Stimulated activated CD8-positive, alpha-beta memory T cell treated with anti-CD3 and anti-CD28 coated beads, Interleukin-2, amount 100 ng/mL, for 1 hour (primary cell): Measurements from ENCODE around the gene SSBP4.
"Not testable (repeated sequence)": the region's sequence is repeated elsewhere in the genome, so short reads cannot be mapped to it uniquely, and the experiment has no call there.

Source experiments
- DNase-seq, 2 donors: peaks; one replicate each; pipeline ENCODE4 v3.0.0-alpha.2; 2020; ENCODE audit warnings: low read depth in 2 of 2

SSBP4 gene

DNA sequence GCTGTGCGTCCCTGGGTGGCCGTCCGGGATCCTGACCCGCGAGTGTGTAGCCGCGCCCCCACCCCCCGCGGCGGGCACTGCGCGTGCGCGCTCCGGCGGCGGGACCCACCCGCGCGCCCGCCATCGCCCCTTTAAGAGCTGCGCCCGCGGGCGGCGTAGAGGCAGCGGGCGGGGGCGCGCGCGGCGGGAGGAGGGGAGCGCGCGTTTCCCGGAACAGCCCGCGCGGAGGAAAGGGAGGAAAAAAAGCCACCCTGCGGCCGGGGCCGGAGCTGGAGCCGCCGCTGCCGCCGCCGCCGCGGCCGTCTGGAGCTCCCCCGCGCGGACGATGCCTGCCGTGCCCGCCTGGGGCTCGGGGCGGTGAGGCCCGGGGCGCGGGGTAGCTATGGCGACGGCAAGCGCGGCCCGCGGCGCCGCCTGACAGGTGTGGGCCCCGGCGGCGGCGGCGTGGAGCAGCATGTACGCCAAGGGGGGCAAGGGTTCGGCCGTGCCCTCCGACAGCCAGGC lies at the start of gene SSBP4:
SSBP4 (plus strand) TSS at position 204 of the 504 bp plus-strand sequence; CDS start at position 455, 251 bp downstream.
- peak in 1 of 2 donors; percentile 38 for DNase-seq

DNA sequence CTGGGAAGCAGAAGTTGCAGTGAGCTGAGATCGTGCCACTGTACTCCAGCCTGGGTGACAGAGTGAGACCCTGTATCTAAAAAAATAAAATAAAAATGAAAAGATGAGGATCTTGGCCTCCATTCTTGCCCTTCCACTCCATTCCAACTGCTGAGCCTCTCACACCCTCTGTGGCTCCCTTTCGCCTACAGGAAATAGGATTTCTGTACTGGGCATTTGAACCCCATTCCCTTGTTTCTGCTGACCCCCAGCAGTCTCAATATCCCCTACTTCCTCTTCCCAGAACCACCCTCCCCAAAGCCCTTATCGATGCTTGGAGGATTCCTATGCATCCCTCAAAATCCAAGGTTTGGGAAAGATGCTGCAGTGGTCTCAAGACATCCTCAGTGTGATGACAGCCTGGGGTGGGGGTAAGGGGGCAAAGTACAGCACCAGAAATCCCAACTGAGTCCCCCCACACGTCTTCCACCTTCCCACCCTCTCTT lies 45.7 kb upstream of the SSBP4 start:
- no peak for DNase-seq

DNA sequence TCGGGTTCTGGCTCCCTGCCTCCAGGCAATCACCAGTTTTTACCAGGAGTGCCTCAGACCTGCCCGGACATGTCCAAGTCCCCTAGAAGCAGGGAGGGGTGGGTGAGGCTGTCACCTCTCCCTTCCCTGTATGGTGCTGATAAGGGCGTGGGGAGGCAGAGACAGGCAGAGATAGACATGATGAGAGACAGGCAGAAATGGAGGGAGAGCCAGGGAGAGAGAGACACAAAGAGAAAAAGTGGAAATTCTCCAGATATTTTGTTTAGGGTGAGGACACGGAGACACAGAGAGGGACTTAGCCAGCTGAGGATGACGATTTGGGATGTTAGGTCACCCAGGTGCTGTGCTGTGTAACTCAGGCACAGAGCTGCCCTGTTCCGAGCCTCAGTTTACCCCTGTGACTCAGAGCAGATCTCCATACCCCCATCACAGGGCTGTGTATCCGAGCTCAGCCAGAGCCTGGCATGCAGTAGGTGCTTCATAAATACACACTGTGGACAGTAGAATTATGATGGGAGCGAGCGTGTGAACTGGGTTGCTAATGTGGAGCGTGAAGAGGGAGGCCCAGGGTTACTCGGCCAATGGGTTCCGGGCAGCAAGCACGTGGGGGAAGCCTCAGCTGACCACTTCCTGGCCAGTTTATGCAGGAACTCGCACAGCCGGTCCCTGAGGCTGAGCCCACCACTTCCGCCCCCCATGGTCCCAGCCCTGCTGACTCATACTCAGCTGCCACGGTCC lies 45.1 kb upstream of the SSBP4 start:
- DNase-seq, result peak; percentile 24 to 48

DNA sequence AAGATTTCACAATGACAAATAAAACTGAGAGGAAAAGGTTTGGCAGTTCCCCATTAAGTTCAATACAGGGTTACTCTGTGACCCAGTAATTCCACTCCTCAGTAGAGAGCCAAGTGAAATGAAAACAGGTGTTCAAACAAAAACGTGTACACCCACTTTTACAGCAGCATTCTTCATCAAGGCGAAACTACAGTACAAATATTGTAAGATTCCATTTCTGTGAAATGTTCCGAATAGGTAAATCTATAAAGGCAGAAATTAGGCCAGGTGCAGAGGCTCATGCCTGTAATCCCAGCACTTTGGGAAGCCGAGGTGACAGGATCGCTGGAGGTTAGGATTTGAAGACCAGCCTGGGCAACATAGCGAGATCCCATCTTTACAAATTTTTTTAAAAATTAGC lies 42.2 kb upstream of the SSBP4 start:
- no peak for DNase-seq

DNA sequence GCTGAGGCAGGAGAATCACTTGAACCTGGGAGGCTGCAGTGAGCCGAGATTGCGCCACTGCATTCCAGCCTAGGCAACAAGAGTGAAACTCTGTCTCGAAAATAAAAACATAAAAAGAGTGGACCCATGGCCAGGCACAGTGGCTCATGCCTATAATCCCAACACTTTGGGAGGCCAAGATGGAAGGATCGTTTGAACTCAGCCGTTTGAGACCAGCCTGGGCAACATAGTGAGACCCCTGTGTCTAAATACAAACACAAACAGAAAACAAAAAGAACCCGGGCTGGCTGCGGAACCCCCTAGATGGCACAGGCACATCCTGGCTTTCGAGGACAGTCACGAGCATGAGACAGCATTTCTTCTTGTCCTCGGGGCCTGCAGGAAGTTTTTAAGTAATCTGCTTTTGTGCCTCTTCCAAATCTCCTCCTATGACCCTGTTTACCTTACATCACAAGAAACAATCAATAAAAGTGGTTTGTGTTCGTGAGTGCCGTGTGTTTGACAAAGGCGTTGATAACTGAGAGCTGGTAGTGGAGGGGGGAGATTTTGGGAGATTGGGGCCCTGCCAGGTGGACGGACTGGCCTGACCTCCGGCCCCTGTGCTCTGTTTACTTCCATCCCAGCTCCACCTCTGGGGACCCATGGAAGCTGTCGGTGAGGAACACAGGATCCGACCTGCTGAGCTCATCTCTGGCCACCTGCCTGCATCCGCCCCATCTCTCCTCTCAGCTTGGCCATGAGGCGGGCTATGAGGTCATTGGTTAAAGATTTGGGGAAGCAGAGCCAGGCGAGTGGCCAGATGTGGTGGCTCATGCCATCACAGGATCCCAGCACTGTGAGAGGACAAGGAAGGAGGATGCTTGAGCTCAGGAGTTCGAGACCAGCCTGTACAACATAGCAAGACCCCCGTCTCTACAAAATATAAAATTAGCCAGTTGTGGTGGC lies 39.1 kb upstream of the SSBP4 start:
- no peak for DNase-seq

DNA sequence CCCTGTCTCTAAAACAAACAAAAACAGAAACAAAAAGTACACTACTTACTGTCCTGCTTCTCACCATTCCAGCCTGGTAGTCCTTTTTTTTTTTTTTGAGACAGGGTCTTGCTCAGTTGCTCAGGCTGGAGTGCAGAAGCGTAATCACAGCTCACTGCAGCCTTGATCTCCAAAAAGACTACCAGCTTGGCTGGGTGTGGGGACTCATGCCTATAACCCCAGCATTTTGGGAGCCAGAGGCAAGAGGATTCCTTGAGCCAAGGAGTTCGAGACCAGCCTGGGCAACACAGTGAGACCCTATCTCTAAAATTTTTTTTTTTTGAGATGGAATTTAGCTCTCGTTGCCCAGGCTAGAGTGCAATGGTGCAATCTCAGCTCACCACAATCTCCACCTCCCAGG lies 38.4 kb upstream of the SSBP4 start:
- DNase-seq, result no peak

DNA sequence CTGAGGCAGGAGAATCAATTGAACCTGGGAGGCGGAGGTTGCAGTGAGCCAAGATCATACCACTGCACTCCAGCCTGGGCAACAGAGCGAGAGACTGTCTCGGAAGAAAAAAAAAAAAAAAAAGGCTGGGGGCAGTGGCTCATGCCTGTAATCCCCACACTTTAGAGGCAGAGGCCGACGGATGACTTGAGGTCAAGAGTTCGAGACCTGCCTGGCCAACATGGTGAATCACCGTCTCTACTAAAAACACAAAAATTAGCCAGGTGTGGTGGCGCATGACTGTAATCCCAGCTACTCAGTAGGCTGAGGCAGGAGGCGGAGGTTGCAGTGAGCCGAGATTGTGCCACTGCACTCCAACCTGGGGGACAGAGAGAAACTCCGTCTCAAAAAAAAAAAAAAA lies 35.6 kb upstream of the SSBP4 start:
- not testable (repeated sequence) for DNase-seq

DNA sequence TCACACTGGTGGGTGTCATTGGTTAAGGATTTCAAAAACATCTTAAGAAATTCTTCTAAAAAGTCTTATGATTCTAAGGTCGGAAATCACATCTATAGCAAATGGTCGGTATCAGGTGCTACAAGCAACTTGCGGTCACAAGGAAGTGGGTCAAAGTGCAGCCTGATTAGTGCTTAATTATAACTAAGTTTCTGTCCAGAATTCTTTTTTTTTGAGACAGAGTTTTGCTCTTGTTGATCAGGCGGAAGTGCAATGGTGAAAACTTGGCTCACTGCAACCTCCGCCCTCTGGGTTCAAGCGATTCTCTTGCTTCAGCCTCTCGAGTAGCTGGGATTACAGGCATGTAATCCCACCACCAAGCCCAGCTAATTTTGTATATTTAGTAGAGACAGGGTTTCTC lies 34.4 kb upstream of the SSBP4 start:
- DNase-seq, result no peak

DNA sequence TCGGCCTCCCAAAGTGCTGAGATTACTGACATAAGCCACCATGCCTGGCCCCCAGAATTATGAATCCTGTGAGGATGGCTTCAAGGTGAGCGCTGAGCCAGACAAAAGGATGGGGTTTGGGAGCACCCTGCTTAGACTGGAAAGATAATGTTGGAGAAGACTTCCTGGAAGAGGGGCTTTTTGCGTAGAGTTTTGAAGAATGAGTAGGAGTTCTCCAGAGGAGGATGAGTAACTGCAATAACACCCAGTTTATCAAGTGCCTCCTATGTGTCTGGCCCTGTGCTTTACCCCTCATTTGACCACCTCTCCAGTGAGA lies 33.9 kb upstream of the SSBP4 start:
- DNase-seq, result no peak

DNA sequence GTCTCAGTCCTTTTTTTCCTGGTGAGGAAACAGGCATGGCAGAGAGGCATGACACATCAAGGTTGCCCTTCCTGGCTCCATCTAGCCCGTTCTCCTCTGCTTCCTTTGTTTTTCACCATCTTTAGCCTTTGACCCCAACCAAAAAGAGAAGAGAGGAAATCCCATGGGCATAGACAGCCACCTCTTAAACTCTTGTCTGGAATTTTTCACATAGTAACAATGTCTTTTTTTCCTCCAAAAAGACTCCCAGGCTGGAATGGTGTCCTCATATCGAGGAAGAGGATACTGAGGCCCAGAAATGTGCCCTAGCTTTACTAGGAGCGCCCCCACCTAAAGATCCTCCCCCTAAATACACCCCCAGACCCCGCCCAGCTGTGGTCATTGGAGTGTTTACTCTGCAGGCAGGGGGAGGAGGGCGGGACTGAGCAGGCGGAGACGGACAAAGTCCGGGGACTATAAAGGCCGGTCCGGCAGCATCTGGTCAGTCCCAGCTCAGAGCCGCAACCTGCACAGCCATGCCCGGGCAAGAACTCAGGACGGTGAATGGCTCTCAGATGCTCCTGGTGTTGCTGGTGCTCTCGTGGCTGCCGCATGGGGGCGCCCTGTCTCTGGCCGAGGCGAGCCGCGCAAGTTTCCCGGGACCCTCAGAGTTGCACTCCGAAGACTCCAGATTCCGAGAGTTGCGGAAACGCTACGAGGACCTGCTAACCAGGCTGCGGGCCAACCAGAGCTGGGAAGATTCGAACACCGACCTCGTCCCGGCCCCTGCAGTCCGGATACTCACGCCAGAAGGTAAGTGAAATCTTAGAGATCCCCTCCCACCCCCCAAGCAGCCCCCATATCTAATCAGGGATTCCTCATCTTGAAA lies 33.3 kb upstream of the SSBP4 start, which contains the start of gene GDF15:
GDF15 (plus strand) TSS at position 484 of the 868 bp plus-strand sequence; CDS start at position 516, 32 bp downstream.
- DNase-seq, result no peak

DNA sequence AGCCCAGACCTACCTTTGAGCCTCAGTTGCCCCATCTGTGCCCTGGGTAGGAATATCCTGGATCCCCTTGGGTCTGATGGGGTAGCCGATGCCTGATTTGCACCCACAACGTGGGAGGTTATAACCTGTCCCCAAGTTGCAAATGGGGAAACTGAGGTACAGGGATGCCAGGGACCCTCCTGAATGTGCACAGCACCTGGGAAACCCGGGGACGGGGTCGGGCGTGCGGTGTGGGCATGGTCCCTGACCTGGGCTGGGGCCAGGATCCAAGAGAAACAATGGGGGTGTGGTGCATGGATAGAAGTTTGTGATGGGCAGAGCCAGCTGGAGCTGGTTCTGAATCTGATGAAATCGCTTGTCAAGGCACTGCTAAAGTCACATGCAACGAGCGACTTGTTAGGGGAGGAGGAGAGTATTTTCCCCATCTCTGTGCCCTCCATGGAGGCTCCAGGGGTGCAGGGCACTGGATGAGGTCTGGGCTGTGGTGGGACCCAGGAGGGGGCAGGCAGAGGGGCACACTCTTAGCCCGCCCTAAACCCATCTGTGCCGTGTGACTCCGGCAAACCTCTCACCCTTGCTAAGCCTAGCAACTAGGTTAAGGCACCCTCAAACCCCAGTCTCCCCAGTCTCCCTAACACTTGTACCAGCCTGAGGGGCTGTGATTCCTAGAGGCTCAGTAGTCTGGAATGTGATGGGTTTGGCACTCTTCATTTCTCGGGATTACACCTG lies 32.5 kb upstream of the SSBP4 start:
- DNase-seq, result no peak

DNA sequence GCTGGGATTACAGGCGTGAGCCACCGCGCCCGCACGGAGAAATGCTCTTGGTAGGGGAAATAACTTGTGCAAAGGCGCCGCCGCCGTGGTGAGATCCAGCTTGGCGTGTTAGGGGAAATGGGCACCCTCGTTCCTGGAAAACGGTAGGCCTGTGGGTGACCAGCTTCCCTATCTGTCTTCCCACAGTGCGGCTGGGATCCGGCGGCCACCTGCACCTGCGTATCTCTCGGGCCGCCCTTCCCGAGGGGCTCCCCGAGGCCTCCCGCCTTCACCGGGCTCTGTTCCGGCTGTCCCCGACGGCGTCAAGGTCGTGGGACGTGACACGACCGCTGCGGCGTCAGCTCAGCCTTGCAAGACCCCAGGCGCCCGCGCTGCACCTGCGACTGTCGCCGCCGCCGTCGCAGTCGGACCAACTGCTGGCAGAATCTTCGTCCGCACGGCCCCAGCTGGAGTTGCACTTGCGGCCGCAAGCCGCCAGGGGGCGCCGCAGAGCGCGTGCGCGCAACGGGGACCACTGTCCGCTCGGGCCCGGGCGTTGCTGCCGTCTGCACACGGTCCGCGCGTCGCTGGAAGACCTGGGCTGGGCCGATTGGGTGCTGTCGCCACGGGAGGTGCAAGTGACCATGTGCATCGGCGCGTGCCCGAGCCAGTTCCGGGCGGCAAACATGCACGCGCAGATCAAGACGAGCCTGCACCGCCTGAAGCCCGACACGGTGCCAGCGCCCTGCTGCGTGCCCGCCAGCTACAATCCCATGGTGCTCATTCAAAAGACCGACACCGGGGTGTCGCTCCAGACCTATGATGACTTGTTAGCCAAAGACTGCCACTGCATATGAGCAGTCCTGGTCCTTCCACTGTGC lies 30.9 kb upstream of the SSBP4 start:
- peak; percentile 57 to 61 for DNase-seq

DNA sequence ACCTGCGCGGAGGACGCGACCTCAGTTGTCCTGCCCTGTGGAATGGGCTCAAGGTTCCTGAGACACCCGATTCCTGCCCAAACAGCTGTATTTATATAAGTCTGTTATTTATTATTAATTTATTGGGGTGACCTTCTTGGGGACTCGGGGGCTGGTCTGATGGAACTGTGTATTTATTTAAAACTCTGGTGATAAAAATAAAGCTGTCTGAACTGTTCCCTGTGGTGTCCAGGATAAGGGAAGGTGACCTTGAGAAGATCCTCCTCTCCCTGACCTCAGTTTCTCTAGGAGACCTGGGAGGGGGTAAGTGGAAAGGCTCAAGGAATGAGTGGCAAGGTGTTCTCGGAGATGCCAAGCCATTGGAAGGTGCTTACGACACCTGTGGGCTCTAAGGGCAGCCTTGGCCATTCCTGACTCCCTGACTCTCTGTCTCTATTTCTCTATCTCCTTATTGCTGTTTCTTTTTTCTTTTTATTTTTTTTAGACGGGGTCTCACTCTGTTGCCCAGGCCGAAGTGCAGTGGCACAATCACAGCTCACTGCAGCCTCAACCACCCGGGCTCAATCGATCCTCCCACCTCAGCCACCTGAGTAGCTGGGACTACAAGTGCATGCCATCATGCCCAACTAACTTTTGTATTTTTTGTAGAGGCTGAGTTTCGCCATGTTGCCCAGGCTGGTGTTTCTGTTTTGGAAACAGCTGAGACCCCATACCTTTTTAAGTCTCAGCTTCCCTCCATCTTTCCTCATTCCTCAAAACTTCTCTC lies 30.1 kb upstream of the SSBP4 start:
- no peak for DNase-seq

DNA sequence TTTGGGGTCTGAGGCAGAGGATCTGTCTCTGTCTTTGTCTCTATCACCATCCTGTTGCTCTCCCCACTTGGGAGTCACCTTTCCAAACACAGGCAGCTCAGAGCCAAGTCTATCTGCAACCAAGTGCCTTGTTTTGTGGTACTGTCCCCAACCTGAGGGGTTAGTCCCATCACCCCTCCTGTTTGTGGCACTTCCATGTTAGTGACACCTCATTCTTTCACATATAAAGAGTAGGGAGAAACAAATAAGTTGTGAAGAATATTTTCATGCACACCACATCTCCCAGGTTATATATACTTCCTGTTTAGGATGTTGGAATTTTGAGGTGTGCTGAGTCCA lies 29.5 kb upstream of the SSBP4 start:
- DNase-seq, result no peak

DNA sequence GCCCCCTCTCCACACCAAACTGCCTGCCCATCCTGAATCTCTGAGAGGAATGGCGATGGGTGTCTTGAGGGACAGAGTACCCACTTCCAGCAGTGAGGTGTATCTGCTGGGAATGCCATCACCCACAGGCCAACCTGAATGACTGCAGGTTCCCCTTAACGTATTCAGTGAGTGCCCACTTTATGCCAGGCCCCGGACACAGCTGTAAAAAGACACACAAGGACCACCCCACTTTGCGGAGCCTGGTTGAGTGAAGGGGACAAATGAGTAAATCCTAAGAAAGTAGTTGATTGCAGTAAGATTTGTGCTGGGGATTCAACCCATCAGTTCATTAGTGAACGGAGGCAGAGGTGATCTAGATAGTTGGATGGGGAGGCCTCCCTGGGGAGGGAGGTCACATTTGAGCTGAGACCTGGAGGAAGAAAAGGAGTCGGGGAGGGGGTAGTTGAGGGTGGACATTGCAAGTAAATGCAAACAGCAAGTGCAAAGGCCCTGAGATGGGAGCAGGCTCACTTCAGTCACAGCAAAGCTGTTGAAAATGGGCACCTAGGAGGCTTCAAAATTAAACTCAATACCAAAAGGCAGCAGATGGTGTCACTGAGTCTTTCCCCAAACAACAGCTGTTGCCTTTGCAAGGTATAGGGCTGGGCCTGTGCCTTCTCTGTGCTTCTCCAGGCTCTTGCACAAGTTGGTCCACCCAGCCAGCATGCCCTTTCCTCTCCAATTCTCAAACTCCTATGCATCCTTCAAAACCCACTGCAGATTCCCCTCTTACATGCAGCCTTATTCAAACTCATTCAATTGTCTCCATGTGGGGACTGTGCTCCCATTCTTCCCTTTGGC lies 28.9 kb upstream of the SSBP4 start:
- DNase-seq, result no peak

DNA sequence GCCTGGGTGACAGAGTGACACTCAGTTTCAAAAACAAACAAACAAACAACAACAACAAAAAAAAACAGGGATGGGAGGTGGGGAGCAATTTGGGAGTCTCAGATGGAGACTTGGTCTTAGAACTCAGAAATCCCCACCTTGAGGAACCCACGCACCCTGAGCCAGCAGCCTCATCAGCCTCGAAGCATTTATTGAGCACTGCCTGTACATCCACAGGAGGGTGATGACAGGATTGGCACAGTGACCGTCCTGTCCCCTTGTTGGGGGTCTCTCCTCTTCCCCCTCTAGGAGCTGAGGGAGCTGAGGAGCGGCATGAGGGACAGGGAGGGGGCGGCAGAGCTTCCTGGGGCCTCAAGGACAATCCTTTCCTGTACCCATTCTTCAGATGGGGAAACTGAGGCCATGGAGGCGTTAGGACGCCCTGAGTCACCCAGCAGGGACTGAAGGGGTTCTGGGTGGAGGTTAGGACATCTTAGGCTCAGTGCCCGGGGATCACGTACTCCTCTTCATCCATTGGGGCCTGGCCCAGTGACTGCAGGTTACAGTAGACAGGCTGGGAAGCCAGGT lies 27.6 kb upstream of the SSBP4 start:
- DNase-seq, result no peak

DNA sequence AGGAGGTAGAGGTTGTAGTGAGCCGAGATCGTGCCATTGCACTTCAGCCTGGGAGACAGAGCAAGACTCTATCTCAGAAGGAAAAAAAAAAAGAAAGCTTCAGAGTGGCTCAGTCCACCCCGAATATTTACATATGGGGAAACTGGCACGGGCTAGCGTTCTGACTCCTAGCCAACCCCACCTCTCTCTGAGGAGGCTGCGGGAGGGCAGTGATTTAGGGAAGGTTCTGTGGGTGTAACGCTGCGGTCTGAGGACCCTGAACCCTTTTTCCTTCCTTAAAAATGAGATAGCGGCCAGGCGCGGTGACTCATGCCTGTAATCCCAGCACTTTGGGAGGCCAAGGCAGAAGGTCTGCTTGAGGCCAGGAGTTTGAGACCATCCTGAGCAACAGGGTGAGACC lies 26.8 kb upstream of the SSBP4 start:
- no peak for DNase-seq

DNA sequence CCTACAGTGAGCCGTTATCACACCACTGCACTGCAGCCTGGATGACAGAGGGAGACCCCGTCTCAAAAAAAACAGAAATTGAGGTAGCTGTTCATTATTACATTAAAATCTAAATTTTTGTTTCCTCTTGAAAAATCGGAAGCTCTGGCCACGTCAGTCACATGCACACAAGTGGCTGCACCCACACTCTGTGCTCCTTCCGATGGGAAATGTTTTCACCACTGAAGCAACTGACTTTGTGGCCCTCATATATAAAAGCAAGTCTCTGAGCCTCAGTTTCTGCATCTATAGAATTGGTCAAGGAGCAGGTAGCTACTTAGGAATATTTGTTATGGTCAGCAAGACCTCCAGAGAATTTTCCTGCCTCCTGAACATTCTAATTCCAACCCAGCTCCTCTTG lies 26.3 kb upstream of the SSBP4 start:
- DNase-seq, result no peak
